Adrenal gland (tissue), 12 donors: Measurements from ENCODE around the gene PLD4. TPM values are rescaled to one million over a fixed set of nuclear protein-coding genes. Genes with fewer than 3 reads are reported as not detected.

Source experiments
- DNase-seq, 7 donors: peaks; one replicate each; pipeline ENCODE4 v3.0.0-alpha.2; 2019 to 2020
- H3K27ac ChIP-seq, 5 donors: fragments of 200-600 bp; sonication (generic) in 4 of 5; 1 replicate in 3 of 5; 2 replicates in 2 of 5; pipeline versions ENCODE4 v1.5.1 to v1.8.0; 2016 to 2020; ENCODE audit warnings: mild to moderate bottlenecking in 1 of 5
- H3K27me3 ChIP-seq: fragments of 200-600 bp; 2 replicates; pipeline ENCODE4 v1.8.0; 2021
- H3K36me3 ChIP-seq, 2 donors: fragments of 200-600 bp; replicated peaks in 1 of 2; 1 replicate in 1 of 2; 2 replicates in 1 of 2; pipeline versions ENCODE4 v1.5.1 to v1.8.0; 2018 to 2022
- H3K4me1 ChIP-seq, 2 donors: fragments of 200-600 bp; replicated peaks in 1 of 2; 1 replicate in 1 of 2; 2 replicates in 1 of 2; pipeline versions ENCODE4 v1.5.1 to v1.8.0; 2018 to 2021
- H3K4me3 ChIP-seq, 4 donors: fragments of 200-600 bp; sonication (generic) in 3 of 4; one replicate each; pipeline ENCODE4 v1.5.1; 2016 to 2018
- H3K9me3 ChIP-seq, 3 donors: fragments of 200-600 bp; sonication (generic) in 1 of 3; replicated peaks in 1 of 3; 1 replicate in 2 of 3; 2 replicates in 1 of 3; pipeline versions ENCODE4 v1.5.1 to v1.8.0; 2016 to 2021
- CTCF ChIP-seq, 6 experiments: fragments of 450-650 bp in 4 of 6; fragments of 200-600 bp in 2 of 6; sonication (generic) in 1 of 6; IDR thresholded peaks; 1 replicate in 5 of 6; 2 replicates in 1 of 6; pipeline versions ENCODE4 v1.5.1 to v1.8.0; 2016 to 2021; ENCODE audit warnings: antibody characterized with exemption in 6 of 6, mild to moderate bottlenecking in 2 of 6, moderate library complexity in 1 of 6
- POLR2A ChIP-seq, 2 donors: fragments of 450-650 bp; IDR thresholded peaks; one replicate each; pipeline ENCODE4 v1.6.1; 2017; ENCODE audit warnings: antibody characterized with exemption in 2 of 2, mild to moderate bottlenecking in 2 of 2, moderate library complexity in 1 of 2
- WGBS, 4 donors: extraction: QIAGEN DNeasy Blood & Tissue Kit in 2 of 4; methylation state at CpG; one replicate each; pipeline versions ENCODE4 v1.1.5 to v1.1.7; 2013 to 2017; 5-methylcytosine and 5-hydroxymethylcytosine counted together
- intact Hi-C, 2 donors: fragments of 100-400 bp; cut with DNase I; formaldehyde crosslinking; loops; one replicate each; pipeline versions ENCODE4 v1.14.1 to v1.15.0; 2022 to 2023
- polyA plus RNA-seq, 3 donors: library from polyadenylated mRNA; stranded (reverse); fragments of 200-250 nt in 2 of 3; fragments of 350-450 nt in 1 of 3; fragmentation: Illumina TruSeq in 1 of 3; extraction: RNeasy Lipid Tissue Mini Kit (QIAGEN cat#74804) in 1 of 3; gene quantifications; one replicate each; pipeline ENCODE4 v1.2.3, GENCODE V29; 2013 to 2014
- total RNA-seq, 9 donors: library from RNA; depleted of rRNA in 4 of 9; stranded (reverse); fragments of >200 nt in 4 of 9; fragments of 120-200 nt in 1 of 9; fragmentation: NEBNext Ultra II Directional in 1 of 9; extraction: Animal tissue kit (Norgen Biotek cat#: 25700) in 1 of 9; gene quantifications; one replicate each; pipeline versions ENCODE4 v1.1.0 to v1.2.4, GENCODE V29; 2013 to 2023
- donor health status: healthy with polysubstance abuse.
- donor health status: Bipolar disorder and iron deficiency.
- donor health status: DM: yes; HTN: yes; CAD: no.
- donor health status: DM: no; HTN: no; CAD: no.
- donor health status: DM: no; HTN: no; CAD: no.
- donor health status: DM: yes; HTN: yes; CAD: no.

Gene PLD4
- total and polyA plus RNA-seq, 12 donors = 0.30 to 1.9 (median 0.55) TPM; not detected in 3

GRCh38 chr14:104885973-104886689 lies 38.5 kb upstream of the PLD4 start:
- Histone ChIP-seq H3K9me3 (no peaks in the 10 kb centered on the region), H3K36me3 (peaks cover 0 to 43% of the 10 kb centered on the region in 2 donors), H3K27ac (no peak overlapping the region), H3K4me1 (no peaks in the 10 kb centered on the region), H3K4me3 (no peak overlapping the region), H3K27me3 (no peaks in the 10 kb centered on the region)
- intact Hi-C loops = no loop called here
- DNase-seq = peak in 3 of 7 donors; percentile 7 to 15 (median 9)
- 87 to 97% (median 94%) methylated on average over 5 to 40 of the region's 40 CpGs for WGBS, 4 donors
- TF ChIP-seq POLR2A (IDR thresholded peaks at IDR 0.05) = no peak
- no peak for TF ChIP-seq CTCF (IDR thresholded peaks at IDR 0.05)

GRCh38 chr14:104886690-104887622 lies 37.7 kb upstream of the PLD4 start:
- Histone ChIP-seq H3K4me3 (no peak overlapping the region), H3K36me3 (peaks cover 0 to 43% of the 10 kb centered on the region in 2 donors), H3K9me3 (no peaks in the 10 kb centered on the region), H3K27me3 (no peaks in the 10 kb centered on the region), H3K4me1 (no peaks in the 10 kb centered on the region), H3K27ac (no peak overlapping the region)
- peak in 2 of 7 donors; percentile 11 to 14 for DNase-seq
- TF ChIP-seq CTCF (IDR thresholded peaks at IDR 0.05) (no peak), POLR2A (IDR thresholded peaks at IDR 0.05) (no peak)
- intact Hi-C loops = no loop called here
- WGBS, 4 donors = 95 to 97% (median 96%) methylated on average over 17 to 59 of the region's 59 CpGs

- intact Hi-C loops = no loop called here
- peak in 2 of 7 donors; percentile 12 to 14 for DNase-seq
- H3K4me1 ChIP-seq = no peaks in the 10 kb centered on the region
- no peak overlapping the region for H3K4me3 ChIP-seq
- no peaks in the 10 kb centered on the region for H3K9me3 ChIP-seq
- H3K27me3 ChIP-seq = no peaks in the 10 kb centered on the region
- WGBS, 4 donors = 90 to 96% (median 95%) methylated on average over 6 to 33 of the region's 33 CpGs
- no peak overlapping the region for H3K27ac ChIP-seq
- TF ChIP-seq CTCF (IDR thresholded peaks at IDR 0.05) = no peak
- no peak for TF ChIP-seq POLR2A (IDR thresholded peaks at IDR 0.05)
- peaks cover 0 to 43% of the 10 kb centered on the region in 2 donors for H3K36me3 ChIP-seq
These were observed 36.8 kb upstream of the PLD4 start for GRCh38 chr14:104887623-104888488.
